GM12878 (cell line): ENCODE data around the gene UBE2I.

Experiments
- ELK1 ChIP-seq: IDR thresholded peaks from 2 replicates; pipeline ENCODE4 v1.6.1; 2012; ENCODE audit warnings: low read depth, low read length, improper control_type of control experiment
- ZNF207 ChIP-seq: fragments of 450-650 bp; IDR thresholded peaks from 2 replicates; pipeline ENCODE4 v1.6.1; 2014; ENCODE audit warnings: antibody characterized with exemption, mild to moderate bottlenecking, borderline replicate concordance
- TF ChIP-seq, protein P1 (sequence below): fragments of 450-650 bp; IDR thresholded peaks from 2 replicates; pipeline ENCODE4 v1.6.1; 2014; ENCODE audit warnings: mild to moderate bottlenecking

GRCh38 chr16:1366060-1366711, 56.8 kb downstream of the UBE2I start:
- TF ChIP-seq, protein P1, sequence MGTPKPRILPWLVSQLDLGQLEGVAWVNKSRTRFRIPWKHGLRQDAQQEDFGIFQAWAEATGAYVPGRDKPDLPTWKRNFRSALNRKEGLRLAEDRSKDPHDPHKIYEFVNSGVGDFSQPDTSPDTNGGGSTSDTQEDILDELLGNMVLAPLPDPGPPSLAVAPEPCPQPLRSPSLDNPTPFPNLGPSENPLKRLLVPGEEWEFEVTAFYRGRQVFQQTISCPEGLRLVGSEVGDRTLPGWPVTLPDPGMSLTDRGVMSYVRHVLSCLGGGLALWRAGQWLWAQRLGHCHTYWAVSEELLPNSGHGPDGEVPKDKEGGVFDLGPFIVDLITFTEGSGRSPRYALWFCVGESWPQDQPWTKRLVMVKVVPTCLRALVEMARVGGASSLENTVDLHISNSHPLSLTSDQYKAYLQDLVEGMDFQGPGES, result no peak
- TF ChIP-seq ZNF207, result no peak
- TF ChIP-seq ELK1, result no peak
